Measurements from ENCODE around the gene RSPH9.

RSPH9 gene

DNA sequence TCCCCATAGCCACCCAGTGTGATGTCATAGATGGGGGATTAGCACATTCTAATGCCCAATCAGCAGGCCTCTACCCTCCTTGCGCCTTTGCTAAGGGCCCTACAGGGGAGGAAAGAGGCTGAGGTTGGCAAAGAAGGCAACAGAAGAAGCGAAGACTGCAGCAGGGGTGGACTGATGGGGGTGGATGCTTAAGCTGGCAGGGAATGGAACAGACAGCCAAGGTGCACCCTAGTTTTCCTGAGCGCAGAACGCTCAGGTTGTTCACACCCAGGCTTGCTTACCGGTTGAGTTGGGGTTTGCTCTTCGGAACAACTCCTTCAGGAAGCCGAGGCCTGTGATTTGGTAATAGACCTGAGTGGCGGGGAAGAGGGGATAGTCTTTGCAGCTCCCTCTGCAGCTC is 30.1 kb downstream of the RSPH9 start:
- H3K27me3 ChIP-seq = no peaks in the 10 kb centered on the region
- no peaks in the 10 kb centered on the region for H3K9me3 ChIP-seq (replicated peaks in 1 of 11)
- peaks cover 91 to 100% (median 99%) of the 10 kb centered on the region in 11 experiments for H3K36me3 ChIP-seq
- no peak overlapping the region for H3K27ac ChIP-seq
- H3K9ac ChIP-seq = no peak overlapping the region
- H3K4me3 ChIP-seq = no peak overlapping the region
- H3K4me1 ChIP-seq = peaks cover 0 to 28% (median 7%) of the 10 kb centered on the region in 10 experiments; a peak in 10 of 20 replicates
- H3K4me2 ChIP-seq = no peak overlapping the region
- TF ChIP-seq Cebpa-rat (IDR thresholded peaks at IDR 0.05) = no peak
- H4K20me1 ChIP-seq = peaks cover 0 to 56% (median 18%) of the 10 kb centered on the region in 11 experiments; a peak in 18 of 22 replicates

- Histone ChIP-seq H3K27ac (no peak overlapping the region), H3K4me2 (no peak overlapping the region)
These were observed 32.2 kb downstream of the RSPH9 start for GRCh38 chr6:43676962-43677606.

DNA sequence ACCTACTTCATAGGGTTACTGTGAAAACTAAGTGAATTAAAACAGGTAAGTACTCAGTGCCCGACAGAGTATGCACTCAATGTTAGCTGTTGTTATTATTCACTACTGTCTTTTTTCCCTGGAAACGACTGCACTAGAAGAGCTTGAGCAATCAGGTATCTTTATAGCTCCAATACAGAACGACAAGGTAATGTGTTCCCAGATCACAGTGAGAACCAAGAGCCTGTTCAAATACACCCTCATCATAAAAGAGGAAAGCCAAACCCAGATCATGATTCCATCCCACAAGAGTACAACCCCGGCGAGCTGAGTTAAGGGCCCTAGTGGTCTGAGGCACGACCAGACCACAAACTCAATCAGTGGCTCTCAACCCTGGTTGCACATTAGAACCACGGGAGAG is 32.9 kb downstream of the RSPH9 start:
- no peaks in the 10 kb centered on the region for H3K27me3 ChIP-seq
- H3K4me2 ChIP-seq = no peak overlapping the region
- H3K36me3 ChIP-seq = peaks cover 98 to 100% (median 100%) of the 10 kb centered on the region in 11 experiments
- peaks cover 0 to 5% (median 0%) of the 10 kb centered on the region in 10 experiments; a peak in 5 of 20 replicates for H3K4me1 ChIP-seq
- no peak for TF ChIP-seq Cebpa-rat (IDR thresholded peaks at IDR 0.05)
- no peak overlapping the region for H3K9ac ChIP-seq
- H3K4me3 ChIP-seq = no peak overlapping the region
- no peaks in the 10 kb centered on the region for H3K9me3 ChIP-seq (replicated peaks in 1 of 11)
- no peak overlapping the region for H3K27ac ChIP-seq
- H4K20me1 ChIP-seq = peaks cover 25 to 74% (median 39%) of the 10 kb centered on the region in 11 experiments; a peak in 21 of 22 replicates

More at GRCh38 chr6:43676962-43677606, 32.2 kb downstream of the RSPH9 start:
- Histone ChIP-seq H3K27me3 (no peaks in the 10 kb centered on the region), H3K9ac (no peak overlapping the region), H3K4me1 (peaks cover 0 to 7% (median 0%) of the 10 kb centered on the region in 10 experiments; a peak in 5 of 20 replicates), H3K9me3 (replicated peaks in 1 of 11) (no peaks in the 10 kb centered on the region), H4K20me1 (peaks cover 18 to 68% (median 32%) of the 10 kb centered on the region in 11 experiments; a peak in 21 of 22 replicates), H3K4me3 (no peak overlapping the region), H3K36me3 (peaks cover 99 to 100% (median 100%) of the 10 kb centered on the region in 11 experiments)
- TF ChIP-seq Cebpa-rat (IDR thresholded peaks at IDR 0.05) = no peak

DNA sequence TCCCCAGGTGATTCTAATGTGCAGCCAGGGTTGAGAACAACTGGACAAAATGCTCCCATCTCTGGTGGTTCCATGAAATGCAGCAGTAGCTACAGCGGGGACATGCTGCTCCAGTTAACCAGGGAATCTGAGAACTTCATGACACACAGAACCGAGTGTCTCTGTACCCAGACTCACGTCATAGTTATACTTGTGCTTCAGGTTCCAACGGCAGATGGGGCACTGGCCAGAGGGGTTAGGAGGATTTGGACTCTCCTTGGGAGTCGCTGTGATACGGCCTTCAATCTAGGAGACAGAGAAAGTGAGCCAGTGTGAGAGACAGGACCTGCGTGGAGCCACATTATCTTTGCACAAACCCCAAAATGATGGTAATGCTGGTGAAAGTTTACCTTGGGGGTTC is 33.5 kb downstream of the RSPH9 start:
- no peak overlapping the region for H3K4me3 ChIP-seq
- no peak overlapping the region for H3K4me2 ChIP-seq
- peaks cover 92 to 100% (median 100%) of the 10 kb centered on the region in 11 experiments for H3K36me3 ChIP-seq
- peaks cover 0 to 9% (median 2%) of the 10 kb centered on the region in 10 experiments; a peak in 9 of 20 replicates for H3K4me1 ChIP-seq
- H3K27ac ChIP-seq = no peak overlapping the region
- no peaks in the 10 kb centered on the region for H3K9me3 ChIP-seq (replicated peaks in 1 of 11)
- TF ChIP-seq Cebpa-rat (IDR thresholded peaks at IDR 0.05) = no peak
- H4K20me1 ChIP-seq = peaks cover 31 to 78% (median 44%) of the 10 kb centered on the region in 11 experiments; a peak in 21 of 22 replicates
- no peak overlapping the region; a peak in 1 of 22 replicates for H3K9ac ChIP-seq
- no peaks in the 10 kb centered on the region for H3K27me3 ChIP-seq

DNA sequence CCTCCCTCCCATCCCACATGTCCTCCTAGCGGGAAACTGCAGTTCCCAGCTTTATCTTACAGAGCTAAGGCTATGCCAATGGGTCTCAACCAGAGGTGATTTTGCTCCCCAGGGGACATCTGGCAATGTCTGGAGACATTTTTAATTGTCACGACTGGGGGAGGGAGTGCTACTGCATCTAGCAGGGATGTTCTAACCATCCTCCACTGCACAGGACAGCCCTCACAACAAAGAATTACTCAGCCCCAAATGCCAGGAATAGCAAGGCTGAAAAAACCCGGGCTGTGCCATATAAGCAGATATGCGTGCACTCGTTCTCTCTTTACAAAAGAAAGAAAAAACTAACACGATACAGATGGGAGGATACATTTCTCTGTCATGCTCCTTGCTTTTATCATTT is 34.2 kb downstream of the RSPH9 start:
- Histone ChIP-seq H3K27me3 (no peaks in the 10 kb centered on the region), H3K4me2 (no peak overlapping the region), H3K4me1 (peaks cover 6 to 16% (median 8%) of the 10 kb centered on the region in 10 experiments), H3K4me3 (no peak overlapping the region), H4K20me1 (peaks cover 34 to 85% (median 51%) of the 10 kb centered on the region in 11 experiments; a peak in 20 of 22 replicates), H3K36me3 (peaks cover 85 to 98% (median 95%) of the 10 kb centered on the region in 11 experiments), H3K27ac (no peak overlapping the region), H3K9me3 (replicated peaks in 1 of 11) (no peaks in the 10 kb centered on the region), H3K9ac (no peak overlapping the region)
- TF ChIP-seq Cebpa-rat (IDR thresholded peaks at IDR 0.05) = no peak

GRCh38 chr6:43680308-43681200 is 35.7 kb downstream of the RSPH9 start:
- H3K9ac ChIP-seq = no peak overlapping the region
- H3K4me2 ChIP-seq = no peak overlapping the region
- H4K20me1 ChIP-seq = peaks cover 31 to 92% (median 61%) of the 10 kb centered on the region in 11 experiments; a peak in 20 of 22 replicates
- no peak for TF ChIP-seq Cebpa-rat (IDR thresholded peaks at IDR 0.05)
- peaks cover 21 to 31% (median 23%) of the 10 kb centered on the region in 10 experiments for H3K4me1 ChIP-seq
- no peak overlapping the region for H3K4me3 ChIP-seq
- no peak overlapping the region for H3K27ac ChIP-seq
- no peaks in the 10 kb centered on the region for H3K9me3 ChIP-seq (replicated peaks in 1 of 11)
- H3K27me3 ChIP-seq = no peaks in the 10 kb centered on the region
- peaks cover 70 to 91% (median 82%) of the 10 kb centered on the region in 11 experiments for H3K36me3 ChIP-seq

- peaks cover 63 to 84% (median 75%) of the 10 kb centered on the region in 11 experiments for H3K36me3 ChIP-seq
- H3K9me3 ChIP-seq (replicated peaks in 1 of 11) = no peaks in the 10 kb centered on the region
These were observed 36.5 kb downstream of the RSPH9 start for GRCh38 chr6:43681303-43681702.

DNA sequence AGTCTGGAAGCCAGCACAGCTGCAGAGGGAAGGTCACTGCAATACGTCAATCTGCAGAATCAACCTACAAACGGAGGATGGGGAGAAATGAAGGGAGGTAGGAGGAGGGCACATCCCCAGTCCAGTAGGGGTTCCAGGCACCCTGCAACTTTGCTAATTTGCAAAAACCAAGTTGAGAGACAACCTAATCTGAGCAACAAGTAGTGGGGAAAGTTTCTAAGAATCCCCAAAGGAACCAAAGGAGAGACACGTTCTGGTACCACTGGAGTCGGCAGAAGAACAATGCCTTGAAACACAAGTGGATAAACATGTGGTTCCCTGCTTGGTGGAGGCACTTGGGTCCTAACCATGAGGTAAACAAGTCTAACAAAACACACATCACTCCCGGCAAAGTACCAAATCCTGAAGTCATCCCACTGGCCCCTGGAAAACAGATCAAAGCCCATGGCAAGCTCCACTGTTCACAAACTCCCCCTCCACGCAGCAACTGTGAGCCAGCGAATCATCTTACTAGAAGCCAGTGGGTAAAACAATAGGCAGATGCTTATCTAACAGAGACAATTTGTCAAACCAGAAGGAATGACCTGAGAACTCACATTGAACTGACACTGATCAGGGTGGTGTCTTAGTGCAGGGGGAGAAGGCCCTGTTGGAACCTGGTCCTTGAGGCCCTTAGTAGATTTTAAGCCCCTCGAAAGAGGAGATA is 38.0 kb downstream of the RSPH9 start:
- Histone ChIP-seq H3K27ac (no peak overlapping the region), H3K4me3 (no peak overlapping the region), H3K9me3 (replicated peaks in 1 of 11) (no peaks in the 10 kb centered on the region), H4K20me1 (peaks cover 25 to 74% (median 59%) of the 10 kb centered on the region in 11 experiments; a peak in 20 of 22 replicates), H3K9ac (no peak overlapping the region), H3K36me3 (peaks cover 47 to 68% (median 59%) of the 10 kb centered on the region in 11 experiments), H3K4me2 (peak overlapping the region in 3 of 11 experiments; percentile 61 to 97 (median 94); a peak in 5 of 22 replicates), H3K4me1 (peaks cover 35 to 47% (median 39%) of the 10 kb centered on the region in 10 experiments), H3K27me3 (no peaks in the 10 kb centered on the region)
- TF ChIP-seq Cebpa-rat (IDR thresholded peaks at IDR 0.05) = no peak

More at GRCh38 chr6:43681303-43681702, 36.5 kb downstream of the RSPH9 start:
- TF ChIP-seq Cebpa-rat (IDR thresholded peaks at IDR 0.05) = no peak
- no peak overlapping the region for H3K4me3 ChIP-seq
- no peak overlapping the region for H3K27ac ChIP-seq
- H4K20me1 ChIP-seq = peaks cover 31 to 85% (median 60%) of the 10 kb centered on the region in 11 experiments; a peak in 20 of 22 replicates
- H3K9ac ChIP-seq = no peak overlapping the region
- H3K27me3 ChIP-seq = no peaks in the 10 kb centered on the region
- H3K4me2 ChIP-seq = no peak overlapping the region
- peaks cover 27 to 39% (median 30%) of the 10 kb centered on the region in 10 experiments for H3K4me1 ChIP-seq
